KOPT-K1 (cell line): ENCODE results near the gene TMUB1.

Experiments
- H3K27ac ChIP-seq: fragments of 200-600 bp; sonication (generic); 2 replicates; pipeline ENCODE4 v1.5.1; 2016; ENCODE audit warnings: antibody characterized with exemption, mild to moderate bottlenecking, low read depth, low read length; ENCODE audit not compliant: poor library complexity, severe bottlenecking
- H3K36me3 ChIP-seq: fragments of 200-600 bp; sonication (generic); 2 replicates; pipeline ENCODE4 v1.5.1; 2017; ENCODE audit warnings: antibody characterized with exemption, mild to moderate bottlenecking, low read length, moderate library complexity; ENCODE audit not compliant: insufficient read depth
- H3K9me3 ChIP-seq: fragments of 200-600 bp; sonication (generic); 2 replicates; pipeline ENCODE4 v1.5.1; 2017; ENCODE audit warnings: antibody characterized with exemption, low read length, mild to moderate bottlenecking; ENCODE audit not compliant: insufficient read depth, poor library complexity, severe bottlenecking

The TMUB1 gene

DNA sequence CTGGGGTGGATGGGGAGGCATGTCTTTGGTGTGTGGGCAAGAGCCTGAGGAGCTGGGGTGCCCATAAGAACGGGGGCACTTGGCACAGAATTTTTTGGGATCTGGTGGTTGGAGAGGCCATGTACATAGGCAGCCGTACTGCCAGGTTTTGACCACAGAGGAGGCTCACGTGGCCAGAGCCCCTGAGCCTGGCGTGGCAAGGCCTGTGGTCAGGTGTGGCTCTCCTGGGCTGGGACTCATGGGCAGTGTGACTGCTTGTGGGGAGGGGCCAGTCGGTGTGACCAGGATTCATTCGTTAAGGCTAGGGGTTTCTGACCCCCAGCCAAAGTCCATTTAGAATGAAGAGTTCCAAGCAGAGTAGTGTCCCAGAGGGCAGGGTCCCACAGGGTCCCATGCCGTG, 41.2 kb upstream of the TMUB1 start:
- Histone ChIP-seq H3K36me3 (peaks cover 12% of the 10 kb centered on the region; the same call in 1 of the 2 replicates), H3K9me3 (no peaks in the 10 kb centered on the region), H3K27ac (no peak overlapping the region)

DNA sequence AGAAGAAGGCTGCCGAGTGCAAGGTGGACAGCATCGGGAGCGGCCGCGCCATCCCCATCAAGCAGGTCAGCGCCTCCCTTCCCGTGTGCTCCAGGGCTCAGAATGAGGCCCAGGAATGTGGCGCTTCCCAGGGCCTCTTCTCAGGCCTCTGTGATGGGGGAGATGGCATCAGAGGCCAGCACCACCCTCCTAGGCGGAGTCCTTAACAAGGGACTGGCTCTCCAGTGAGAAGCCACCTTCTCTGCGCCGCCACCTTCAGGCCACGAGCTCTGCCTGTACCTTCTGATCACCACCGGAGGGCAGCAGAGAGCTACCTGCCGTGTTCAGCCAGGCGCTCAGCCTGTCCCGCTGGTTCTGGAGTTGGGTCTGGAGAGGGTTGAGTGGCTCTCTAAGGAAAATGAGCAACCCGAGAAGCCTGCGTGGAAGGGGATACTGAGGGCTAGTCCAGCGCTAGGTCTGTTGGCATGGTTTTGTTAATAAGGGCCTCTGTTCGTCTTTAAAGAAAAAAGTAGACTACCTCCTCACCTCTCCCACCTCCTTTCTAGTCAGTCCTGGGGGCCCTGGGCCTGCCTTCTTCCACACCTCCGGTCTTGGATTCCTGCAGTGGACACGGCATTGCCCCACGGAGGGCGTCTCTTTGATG, 40.6 kb upstream of the TMUB1 start:
- Histone ChIP-seq H3K27ac (no peak overlapping the region), H3K9me3 (no peaks in the 10 kb centered on the region), H3K36me3 (peaks cover 12% of the 10 kb centered on the region; the same call in 1 of the 2 replicates)

DNA sequence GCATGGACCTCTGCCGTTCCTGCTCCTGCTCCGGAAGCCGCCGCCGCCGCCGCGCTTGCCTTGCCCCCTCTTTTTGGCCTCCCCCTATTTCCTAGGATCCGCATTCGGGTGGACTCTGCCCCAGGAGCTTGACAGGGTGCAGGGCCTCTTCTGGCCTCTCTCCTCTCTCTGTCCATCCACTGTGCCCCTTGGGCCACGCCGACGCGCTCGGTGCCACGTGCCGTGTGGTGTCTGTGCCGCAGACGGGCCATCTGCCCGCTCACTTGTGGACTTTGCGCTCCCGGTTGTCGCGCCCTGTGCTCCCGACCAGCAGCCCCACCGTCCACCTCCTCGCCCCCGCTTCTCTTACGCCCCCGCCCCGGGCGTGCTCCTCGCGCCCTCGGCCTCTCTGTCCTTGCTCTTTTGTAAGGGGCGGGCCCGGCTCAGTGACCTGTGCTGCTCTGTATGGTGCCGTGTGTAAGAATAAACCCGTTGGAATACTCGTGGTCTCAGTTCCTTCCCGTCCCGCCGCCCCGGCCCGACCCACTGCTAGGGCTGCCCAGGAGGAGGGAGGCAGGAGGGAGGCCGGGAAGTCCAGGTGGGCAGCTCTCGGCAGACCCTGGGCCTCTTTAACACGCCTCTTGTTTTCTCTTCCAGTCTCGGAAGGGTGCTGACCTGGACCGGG, 40.0 kb upstream of the TMUB1 start:
- Histone ChIP-seq H3K36me3 (peaks cover 9% of the 10 kb centered on the region; the same call in 1 of the 2 replicates), H3K27ac (no peak overlapping the region), H3K9me3 (no peaks in the 10 kb centered on the region)

DNA sequence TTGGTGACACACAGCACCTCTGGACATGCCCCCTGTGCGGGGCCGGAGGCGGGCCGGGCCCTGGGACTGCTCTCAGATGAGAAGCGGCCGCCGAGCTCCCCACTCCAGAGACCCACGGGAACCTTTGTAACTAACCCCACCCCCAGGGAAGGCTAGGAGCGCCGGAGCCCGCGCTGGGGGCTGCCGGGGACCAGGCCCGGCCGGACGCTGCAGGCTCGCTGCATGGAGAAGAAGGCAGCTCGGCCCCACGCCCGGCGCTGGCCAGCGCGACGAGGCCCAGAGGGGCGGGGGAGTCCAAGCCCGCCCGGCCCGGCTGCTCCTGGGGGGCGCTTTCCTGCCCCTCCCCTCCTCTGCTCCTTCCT, 39.5 kb upstream of the TMUB1 start:
- H3K36me3 ChIP-seq: peaks cover 9% of the 10 kb centered on the region; the same call in 1 of the 2 replicates
- no peak overlapping the region for H3K27ac ChIP-seq
- H3K9me3 ChIP-seq: no peaks in the 10 kb centered on the region

DNA sequence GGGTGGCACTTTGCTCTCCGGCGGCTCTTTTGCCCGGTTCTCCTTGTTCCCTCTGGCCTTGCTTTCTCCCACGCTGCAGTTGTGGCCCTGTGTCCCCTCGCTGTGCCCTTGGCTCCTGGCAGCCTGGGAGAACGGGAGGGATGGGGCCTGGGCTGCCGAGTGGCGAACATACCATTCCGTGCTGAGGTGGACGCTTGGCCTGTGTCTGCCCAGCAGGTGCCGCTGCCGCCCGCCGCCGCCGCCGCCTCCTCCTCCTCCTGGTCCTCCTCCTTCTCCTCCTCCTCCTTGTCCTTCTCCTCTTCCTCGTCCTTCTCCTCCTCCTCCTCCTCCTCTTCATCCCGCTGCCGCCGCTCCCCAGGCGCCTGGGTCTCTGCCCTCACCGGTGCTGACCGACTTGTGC, 39.0 kb upstream of the TMUB1 start:
- Histone ChIP-seq H3K9me3 (no peaks in the 10 kb centered on the region), H3K36me3 (peaks cover 9% of the 10 kb centered on the region; the same call in 1 of the 2 replicates), H3K27ac (no peak overlapping the region)

DNA sequence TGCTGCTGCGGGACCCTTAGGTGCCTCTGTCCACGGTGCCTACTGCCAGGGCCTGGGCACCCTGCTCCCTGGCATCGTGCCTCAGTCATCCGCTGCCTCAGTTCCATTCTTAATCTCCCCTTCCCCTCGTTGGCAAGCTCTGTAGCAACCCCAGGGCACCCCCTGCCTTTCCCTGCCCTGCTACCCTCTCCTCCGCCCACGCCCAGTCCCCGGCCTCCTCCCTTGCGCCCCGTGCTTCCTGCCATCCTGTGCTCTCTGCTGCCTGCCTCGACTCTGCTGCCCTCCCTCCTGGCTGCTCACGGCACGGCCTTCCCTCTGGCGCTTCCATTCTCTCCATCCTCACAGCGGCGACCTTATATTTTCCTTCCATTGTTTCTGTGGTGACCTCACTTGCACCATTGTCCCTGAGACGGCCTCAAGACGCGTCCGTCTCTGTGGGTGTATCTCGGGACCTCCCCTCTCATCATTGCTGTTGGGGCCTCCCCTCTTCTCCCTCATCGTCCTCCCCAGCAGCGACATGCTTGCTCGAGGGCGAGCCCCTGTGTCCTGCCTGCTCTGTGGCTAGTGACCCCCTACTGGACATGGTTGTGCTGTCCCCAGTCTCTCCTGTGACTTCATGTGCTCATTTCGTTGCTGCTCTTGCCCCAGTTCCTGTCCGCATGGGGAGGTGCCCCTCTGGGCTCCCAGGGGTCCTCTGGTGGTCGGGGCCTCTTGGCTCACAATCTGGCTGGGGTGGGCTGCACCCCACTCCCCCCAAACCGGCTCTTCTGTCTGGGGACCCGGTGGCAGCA, 38.3 kb upstream of the TMUB1 start:
- H3K9me3 ChIP-seq: no peaks in the 10 kb centered on the region
- H3K36me3 ChIP-seq: peaks cover 9% of the 10 kb centered on the region; the same call in 1 of the 2 replicates
- H3K27ac ChIP-seq: no peak overlapping the region

DNA sequence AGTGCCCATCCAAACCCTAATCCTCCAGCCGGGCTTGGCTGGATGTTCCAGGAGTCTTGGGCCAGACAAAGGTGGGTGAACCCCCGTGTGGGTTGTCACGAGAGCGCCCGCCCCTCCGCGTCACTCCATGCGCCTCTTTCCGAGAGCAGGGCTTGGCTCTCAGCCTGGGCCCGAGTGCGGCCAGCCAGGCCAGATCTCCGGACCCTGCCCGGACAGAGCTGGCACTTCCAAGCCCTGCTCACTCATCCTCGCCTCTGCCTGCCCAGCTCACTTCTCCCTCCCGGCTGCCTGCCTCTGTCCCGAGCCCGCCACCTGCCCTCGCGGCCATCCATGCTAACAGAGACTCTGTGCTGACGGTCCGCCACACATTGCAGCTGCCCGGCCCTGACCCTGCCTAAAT, 37.6 kb upstream of the TMUB1 start:
- Histone ChIP-seq H3K27ac (no peak overlapping the region), H3K36me3 (peaks cover 9% of the 10 kb centered on the region; the same call in 1 of the 2 replicates), H3K9me3 (no peaks in the 10 kb centered on the region)

DNA sequence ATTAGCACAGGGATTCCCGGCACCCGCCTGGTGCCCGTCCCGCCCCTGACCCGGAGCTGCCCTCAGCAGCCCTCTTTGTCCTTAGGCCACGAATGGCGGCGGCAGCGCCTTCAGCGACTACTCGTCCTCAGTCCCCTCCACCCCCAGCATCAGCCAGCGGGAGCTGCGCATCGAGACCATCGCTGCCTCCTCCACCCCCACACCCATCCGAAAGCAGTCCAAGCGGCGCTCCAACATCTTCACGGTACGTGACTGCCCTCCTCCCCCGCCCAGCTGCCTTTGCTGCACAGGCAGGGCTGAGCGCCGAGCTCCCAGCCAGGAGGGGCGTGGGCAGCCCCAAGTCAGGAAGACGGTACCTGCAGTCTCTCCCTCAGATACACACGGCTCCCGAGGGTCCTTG, 36.6 kb upstream of the TMUB1 start:
- Histone ChIP-seq H3K27ac (no peak overlapping the region), H3K36me3 (peaks cover 5% of the 10 kb centered on the region; the same call in 1 of the 2 replicates), H3K9me3 (no peaks in the 10 kb centered on the region)

DNA sequence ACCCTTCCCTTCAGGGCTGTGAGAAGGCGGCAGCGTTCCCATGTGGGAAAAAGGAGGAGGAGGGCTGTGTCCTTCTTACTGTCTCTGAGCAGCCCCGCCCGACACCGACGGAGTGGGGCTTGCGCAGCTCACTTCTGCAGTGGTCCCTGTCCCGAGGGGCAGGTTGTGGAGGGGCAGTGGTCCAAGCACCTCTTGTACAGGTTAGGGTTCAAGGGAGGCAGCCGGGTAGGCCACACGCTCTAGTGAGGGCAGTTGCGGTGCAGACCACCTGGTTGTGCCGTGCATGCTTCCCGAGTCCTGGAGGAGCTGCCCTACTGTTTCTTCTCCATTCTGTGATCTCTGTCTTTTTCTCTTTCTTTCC, 35.7 kb upstream of the TMUB1 start:
- no peak overlapping the region for H3K27ac ChIP-seq
- no peaks in the 10 kb centered on the region for H3K9me3 ChIP-seq
- H3K36me3 ChIP-seq: 0 out of 2 replicates have a peak, but pooled peaks cover 3% of the 10 kb centered on the region

DNA sequence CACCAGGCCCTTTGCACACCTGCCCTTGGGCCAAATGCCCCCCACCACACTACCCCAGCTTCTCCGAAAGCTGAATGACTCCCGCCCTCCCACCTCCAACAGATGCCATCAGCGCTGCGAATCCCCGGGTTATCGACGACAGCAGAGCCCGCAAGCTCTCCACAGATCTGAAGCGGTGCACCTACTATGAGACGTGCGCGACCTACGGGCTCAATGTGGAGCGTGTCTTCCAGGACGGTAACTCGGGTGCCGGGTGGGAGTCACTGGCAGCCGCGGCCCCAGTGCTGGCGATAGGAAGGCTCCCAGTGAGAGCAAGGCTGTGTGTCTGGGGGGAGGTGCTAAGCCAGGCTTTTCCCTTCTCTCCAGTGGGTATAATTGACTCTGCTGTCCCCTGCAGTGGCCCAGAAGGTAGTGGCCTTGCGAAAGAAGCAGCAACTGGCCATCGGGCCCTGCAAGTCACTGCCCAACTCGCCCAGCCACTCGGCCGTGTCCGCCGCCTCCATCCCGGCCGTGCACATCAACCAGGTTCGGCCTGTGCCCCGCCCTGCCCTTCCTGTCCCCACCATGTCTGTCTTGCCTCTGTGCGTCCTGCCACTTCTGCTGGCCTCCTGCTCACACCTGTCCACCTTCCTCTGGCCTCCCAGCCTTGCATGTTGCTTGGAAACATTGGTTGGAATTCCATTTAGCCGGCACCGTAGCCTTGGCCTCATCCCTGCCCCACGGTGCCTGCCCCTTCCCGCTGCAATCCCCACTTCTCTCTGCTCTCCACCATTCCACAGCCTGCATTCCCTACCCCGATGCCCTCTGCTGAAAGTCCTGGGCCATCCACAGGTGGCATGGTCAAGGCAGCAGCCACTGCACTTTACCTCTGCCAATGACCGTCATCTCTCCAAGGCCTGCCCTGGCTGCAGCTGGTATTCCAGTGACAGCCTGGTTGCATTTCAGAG, 35.1 kb upstream of the TMUB1 start:
- 0 out of 2 replicates have a peak, but pooled peaks cover 3% of the 10 kb centered on the region for H3K36me3 ChIP-seq
- peak overlapping the region; percentile 81 for H3K27ac ChIP-seq
- no peaks in the 10 kb centered on the region for H3K9me3 ChIP-seq

DNA sequence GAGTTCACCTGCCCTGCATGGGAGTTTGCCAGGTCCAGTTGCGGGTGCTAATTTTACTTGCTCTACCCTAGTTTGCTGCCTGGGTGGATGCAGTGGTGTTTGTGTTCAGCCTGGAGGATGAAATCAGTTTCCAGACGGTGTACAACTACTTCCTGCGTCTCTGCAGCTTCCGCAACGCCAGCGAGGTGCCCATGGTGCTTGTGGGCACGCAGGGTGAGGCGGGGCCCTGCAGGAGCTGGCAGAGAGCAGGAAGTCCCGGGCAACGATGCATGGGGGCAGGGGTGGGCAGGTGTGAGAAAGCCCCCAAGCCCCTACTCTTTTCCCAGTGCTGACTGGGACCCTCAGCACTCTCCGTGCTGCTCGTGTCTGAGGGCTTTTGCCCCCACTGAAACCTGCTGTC, 34.3 kb upstream of the TMUB1 start:
- 0 out of 2 replicates have a peak, but pooled peaks cover 3% of the 10 kb centered on the region for H3K36me3 ChIP-seq

DNA sequence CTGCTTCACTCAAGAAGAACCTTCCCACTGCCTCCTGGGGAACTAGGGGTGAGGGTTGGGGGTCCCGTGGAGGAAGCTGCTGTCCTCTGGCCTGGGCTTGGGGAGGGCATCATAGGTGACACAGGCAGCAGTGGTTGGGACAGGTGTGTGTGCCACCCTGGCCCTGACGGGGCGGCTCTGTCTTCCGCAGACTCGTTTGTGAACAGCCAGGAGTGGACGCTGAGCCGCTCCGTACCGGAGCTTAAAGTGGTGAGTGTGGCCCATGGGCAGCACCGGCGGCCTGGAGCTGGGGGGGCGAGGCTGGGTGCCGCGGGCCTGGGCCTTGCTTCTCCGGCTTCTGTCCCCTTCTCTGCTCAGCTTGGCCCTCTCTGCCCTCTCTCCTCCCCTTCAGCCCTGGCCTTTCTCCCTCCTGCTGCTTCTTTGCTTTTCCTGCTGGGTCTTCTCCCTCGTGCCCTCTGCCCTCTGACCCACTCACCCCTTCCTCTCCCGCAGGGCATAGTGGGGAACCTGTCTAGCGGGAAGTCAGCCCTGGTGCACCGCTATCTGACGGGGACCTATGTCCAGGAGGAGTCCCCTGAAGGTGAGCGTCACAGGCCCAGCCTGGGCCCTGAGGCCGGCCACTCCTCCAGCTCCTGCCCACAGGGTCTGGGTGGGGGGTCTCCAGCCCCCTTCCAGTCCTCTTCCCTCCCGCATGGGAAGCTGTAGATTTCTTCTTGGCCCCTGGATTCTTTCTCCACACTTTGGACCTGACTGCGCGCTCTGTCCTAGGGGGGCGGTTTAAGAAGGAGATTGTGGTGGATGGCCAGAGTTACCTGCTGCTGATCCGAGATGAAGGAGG, 33.5 kb upstream of the TMUB1 start:
- Histone ChIP-seq H3K36me3 (0 out of 2 replicates have a peak, but pooled peaks cover 3% of the 10 kb centered on the region), H3K9me3 (no peaks in the 10 kb centered on the region), H3K27ac (peak overlapping the region; percentile 81)

More for the DNA sequence above, 34.3 kb upstream of the TMUB1 start:
- H3K9me3 ChIP-seq: no peaks in the 10 kb centered on the region
- peak overlapping the region; percentile 81 for H3K27ac ChIP-seq

DNA sequence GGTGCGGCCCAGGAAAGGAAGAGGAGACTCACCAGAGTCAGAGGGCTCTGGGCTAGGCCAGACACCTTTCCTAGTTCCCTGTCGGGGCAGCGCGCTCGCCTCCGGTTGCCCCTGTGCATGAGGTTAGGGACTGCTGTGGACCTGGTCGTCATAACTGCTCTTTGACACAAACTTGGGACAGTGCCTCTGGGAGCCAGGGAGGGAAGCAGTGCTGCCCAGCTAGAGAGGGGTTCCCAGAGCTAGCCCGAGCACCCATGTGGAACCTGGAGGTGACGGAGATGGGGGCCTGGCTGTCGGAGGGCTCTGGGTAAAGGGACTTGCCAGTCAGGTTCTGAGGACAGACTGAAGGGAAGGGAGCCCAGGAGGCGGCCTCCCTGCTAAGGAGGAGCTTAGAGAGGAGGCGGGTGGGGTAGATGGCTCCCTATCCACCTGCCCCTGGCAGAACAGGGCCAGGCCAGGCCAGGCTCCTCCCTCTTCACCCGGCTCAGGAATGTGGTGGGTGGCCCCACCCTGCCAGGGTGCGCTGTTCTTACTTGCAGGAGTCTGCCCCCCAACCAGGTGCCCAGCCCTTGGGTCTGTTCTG, 32.6 kb upstream of the TMUB1 start:
- 0 out of 2 replicates have a peak, but pooled peaks cover 3% of the 10 kb centered on the region for H3K36me3 ChIP-seq
- no peaks in the 10 kb centered on the region for H3K9me3 ChIP-seq
- no peak overlapping the region for H3K27ac ChIP-seq
